Measurements from ENCODE around the gene SLC15A5.

SLC15A5 gene

DNA sequence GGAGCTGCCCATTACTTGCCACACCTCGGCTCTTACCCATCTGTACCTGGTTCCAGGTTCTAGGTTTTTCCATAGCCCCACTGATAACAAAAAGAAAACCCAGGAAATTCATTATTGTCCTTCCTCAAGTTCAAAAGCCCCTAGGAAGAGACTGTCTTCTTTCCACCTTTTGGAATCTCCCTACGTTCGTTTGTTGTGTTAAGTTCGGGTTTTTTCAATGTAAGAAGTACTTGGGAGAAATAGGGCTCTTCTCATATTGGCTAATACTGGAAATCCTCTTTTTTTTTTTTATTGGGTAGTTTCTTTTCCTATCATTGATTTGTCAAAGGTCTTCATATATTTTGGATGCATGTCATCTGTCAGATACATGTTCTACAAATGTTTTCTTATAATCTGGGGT, 17.3 kb downstream of the SLC15A5 start:
- no peak for DNase-seq

DNA sequence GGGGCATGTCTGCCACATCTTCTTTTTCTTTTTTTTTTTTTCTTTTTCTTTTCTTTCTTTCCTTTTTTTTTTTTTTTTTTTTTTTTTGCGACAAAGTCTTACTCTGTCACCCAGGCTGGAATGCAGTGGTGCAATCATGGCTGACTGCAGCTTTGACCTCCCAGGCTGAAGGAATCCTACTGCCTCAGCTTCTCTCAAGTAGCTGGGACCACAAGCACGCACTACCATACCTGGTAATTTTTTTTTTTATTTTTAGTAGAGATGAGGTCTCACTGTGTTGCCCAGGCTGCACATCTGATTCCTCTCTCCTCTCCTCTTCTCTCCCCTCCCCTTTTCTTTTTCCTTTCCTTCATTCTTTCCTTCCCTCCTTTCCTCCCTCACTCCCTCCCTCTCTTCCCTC, 18.5 kb downstream of the SLC15A5 start:
- no peak for DNase-seq

DNA sequence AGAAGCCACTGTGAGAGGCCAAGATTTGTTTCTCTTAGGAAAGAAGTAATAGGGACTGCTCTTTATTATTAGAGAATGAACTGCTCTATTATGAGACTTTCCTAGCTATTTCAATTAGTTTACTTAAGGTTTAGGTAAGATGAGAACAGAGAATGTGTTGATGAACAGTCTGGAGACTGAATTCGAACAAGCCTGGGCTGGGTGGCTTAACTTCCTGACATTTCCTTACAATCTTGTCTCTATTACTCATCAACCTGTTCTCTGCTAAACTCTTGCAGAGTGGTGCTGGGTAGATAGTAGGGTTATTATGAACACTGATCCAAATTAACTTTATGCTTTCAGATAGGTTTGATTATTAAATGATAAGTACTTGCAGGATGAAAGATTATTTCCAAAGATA, 31.2 kb downstream of the SLC15A5 start:
- no peak for DNase-seq

DNA sequence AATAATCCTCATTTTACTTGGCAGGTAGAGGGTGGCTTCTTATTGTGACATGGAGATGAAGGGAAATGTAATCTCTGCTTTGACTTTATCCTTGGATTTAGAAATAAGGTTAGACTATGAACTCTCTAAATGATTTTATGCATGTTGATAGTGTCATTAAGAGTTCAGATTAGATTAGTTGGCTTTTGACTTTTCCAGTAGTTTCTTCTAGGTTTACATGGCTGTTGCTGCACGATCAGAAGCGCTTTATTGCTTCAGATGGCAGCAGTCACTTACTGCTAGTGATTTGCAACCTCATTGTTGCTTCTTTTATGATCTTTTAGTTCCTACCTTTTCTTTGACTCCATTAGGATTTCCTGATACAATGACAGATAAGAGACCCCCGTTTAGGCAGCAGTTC, 32.3 kb downstream of the SLC15A5 start:
- DNase-seq: no peak

DNA sequence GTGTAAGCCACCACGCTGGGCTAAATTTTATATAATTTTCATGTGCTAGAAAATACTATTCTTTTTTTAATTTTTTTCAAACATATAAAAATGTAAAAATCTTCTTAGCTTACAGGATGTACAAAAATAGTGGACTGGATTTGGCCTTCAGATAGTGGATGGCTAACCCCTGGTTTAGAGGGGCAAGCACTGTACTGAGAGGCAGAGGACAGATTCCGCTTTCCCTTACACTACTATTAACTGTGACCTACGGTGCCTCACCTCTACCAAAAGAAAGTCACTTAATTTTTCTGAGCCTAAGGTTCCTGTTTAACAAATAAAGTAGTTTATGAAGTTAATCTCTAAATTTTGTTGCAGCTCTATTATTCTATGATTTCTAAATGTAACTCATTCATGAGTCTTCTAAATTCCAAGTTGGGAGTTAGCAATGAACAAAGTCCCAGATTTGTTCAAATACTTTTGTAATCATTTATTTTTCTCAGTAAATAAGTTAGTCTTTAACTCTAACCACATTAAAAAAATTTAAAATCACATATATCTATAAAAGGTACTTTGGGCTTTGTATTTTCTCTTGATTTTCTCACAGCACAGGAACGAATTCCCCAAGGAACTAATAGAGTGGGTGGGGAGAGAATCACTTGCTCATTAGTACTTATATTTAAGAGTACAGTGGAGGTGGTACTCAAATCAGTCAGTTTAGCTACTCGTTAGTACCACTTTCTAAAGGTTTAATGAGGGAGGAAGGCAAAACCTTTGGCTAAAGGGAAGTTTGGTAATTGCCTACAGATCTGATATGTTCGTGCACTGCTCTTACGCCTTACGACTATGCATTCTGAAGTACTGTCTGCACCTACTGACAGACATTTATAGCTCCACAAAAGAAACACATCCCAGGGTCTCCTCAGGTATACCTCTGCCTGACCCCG, 33.7 kb downstream of the SLC15A5 start:
- no peak for DNase-seq

DNA sequence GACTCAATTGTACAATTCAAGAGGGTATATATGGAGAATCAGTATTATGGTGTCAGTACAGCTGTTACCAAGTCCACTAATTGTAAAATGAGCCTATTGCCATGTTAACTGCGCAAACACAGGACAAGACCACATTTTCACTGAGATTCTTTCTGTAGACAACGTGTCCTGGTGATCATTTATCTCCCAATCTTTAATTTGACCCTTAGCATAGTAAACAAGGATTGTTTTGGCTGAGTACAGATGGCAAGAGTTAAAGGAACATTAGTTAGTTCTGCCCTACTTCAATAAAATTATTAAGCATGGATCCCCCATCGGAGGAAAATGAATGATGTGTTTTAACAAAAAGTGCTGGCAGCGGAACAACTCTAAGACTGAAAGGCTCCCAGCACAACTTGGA, 36.1 kb downstream of the SLC15A5 start:
- no peak for DNase-seq

DNA sequence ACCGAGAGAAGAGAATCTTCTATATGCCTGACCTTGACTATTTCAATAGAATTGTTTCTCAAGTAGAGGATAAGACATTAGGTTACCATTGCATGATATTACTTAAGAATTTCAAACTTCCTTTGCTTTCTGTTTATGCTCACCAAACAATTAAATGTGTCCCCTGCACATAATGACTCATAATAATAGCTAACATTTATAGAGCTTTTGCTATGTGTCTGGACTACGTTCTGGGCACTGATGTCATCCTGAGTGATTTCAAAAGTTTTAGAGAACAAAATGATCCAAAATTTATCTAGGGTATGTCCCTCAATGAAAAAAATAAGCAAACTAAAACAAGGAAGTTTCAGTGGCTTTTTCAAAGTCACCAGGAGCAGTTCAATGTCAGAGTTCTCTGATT, 38.8 kb downstream of the SLC15A5 start:
- DNase-seq: no peak

DNA sequence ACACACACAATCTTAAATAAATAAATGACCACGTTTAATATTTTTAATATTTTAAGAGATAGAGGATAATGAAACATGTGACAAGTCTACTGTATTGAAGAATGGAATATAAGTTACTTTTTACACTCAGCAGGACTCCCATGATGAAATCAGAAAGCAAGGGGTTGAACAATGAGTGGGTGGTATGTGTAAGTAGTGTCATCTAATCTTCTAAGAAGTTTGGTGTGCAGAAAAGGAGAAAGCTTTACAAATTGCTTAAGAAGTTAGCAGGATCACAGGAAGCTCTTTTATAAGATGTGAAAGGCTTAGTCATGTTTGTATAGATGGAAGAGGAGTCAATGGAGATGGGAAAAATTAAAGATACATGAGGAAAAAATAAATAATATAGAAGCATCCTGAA, 47.8 kb downstream of the SLC15A5 start:
- DNase-seq: no peak

DNA sequence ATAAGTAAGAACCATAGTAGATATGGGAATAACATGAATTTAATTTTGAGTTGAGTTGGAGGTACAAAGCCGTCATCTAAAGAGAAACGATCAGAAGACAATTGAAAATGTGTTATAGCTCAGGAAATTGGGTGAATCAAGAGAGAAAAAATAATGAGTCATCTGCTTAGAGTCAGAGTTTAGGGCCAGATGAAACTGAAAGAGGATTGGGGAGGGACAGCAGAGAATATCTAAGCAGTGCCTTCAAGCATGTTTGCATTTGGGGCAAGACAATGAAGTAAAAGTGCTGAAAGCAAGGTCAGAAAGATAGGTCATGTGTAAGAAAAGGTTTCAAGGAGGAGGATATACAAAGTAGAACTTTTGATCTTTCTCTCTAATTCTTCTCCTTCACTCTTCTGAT, 49.4 kb downstream of the SLC15A5 start:
- no peak for DNase-seq

DNA sequence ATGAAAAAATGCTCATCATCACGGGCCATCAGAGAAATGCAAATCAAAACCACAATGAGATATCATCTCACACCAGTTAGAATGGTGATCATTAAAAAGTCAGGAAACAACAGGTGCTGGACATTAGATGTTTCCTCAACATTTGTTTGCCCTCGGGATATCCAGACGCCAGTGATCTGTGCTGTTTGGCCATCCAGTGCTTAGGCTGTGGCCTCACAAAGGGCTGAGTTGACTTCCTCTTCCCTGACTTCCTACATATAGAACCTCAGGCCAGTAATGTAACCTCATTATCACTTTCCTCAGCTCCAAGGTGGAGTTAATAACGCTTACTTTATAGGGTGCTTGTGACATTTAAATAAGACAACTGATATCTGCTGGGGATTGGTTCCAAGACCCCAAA, 51.8 kb downstream of the SLC15A5 start:
- no peak for DNase-seq

DNA sequence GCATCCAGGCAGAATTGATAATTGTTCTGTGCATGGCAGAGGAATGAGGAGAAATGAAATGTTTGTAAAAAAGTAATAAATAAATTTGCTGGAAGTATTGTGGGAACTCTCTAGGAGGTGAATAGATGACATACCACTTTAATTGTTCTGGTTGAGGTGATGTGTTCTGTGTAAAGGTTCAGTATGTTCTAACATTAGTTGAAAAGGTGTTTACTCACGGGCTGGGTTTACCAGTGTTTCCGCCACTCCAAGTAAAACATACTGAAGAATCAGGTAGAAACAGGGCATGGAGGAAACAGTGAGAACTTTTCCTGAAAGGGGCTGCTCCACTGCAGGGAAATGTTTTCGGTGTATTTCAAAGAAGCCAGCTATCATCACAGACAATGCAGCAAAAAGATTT, 53.3 kb downstream of the SLC15A5 start:
- DNase-seq: no peak

DNA sequence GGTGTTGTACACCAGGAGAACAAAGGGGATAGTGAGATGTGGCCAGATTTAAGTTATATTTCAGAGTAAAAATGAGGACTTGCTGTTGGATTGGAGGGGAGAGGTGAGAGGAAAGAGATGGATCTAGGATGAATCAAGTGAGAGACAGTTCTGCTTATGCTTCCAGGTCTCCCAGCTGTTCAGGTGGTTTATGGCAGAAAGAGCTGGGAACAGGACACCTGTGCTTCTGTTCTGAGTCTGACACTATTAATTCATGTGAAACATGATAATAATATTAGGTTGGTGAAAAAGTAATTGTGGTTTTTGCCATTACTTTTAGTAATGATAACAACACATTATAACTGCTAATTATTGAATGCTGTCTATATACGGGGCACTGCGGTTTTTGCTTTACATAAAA, 55.7 kb downstream of the SLC15A5 start:
- no peak for DNase-seq

DNA sequence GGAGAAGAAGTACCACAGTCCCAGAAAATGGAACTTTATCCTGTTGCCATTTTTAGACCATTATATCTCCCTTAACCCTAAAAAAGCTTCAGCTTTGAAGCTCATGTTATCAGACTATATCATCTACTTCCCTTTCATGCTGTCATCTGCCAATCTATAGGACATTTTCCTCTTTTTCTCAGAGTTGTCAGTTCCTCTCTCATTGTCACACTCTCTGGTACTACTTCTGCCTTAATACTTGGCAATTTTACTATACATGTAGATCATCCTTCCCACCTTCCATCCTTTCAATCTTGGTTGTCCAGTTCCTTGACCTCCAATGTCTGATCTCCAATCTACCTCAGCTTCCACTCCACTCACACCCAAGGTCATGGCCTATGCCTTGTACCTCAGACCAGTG, 57.4 kb downstream of the SLC15A5 start:
- DNase-seq: no peak

DNA sequence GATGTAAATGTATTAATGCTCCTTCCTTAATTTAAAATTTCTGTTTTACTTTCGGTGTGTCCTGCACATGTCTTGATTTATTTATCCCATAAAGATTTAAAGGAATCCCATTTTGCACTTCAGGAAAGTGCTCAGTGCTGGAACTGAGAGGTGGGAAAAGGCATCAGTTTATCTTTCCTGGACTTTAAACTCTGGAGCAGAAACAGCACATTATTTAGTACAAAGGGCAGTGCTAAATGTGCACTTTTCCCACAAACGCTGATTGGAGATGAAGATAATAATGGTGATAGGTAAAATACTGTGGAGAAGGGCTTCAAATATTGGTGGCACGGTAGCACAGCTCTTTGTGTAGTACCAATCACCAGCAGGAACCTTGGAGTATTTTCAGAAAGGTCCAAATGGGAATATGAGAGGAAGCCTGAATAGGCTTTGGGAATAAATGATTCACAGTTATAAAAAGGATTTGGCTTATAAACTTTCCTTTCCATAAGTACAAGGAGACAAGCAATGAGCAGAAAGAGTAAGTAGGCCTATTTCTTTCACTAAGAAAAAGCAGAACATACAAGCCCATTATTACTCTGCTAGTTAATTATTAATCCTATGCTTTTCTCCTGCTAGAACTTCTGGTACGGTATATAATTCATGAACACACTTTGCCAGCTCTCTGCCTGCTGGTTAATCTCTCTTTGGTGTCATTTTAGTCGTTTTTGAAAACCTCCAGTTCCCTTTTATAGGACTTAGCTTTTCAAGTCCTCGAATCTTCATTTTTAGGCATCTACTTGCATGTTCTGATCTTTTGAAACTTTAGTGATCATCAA, 58.3 kb downstream of the SLC15A5 start:
- no peak for DNase-seq

DNA sequence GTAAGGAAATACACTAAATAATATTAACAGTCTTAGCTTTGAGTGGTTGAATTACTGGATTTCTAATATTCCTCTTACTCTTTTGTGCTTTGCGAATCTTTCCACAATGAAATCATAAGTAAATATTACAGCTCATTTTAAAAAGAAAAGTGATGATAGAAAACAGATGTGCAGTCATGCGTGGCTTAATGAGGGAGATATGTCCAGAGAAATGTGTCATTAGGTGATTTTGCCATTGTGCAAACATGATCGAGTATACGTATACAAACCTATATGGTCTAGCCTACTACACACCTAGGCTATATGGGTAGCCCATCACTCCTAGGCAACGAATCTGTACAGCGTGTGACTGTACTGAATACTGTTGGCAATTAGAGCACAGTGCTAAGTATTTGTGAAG, 59.3 kb downstream of the SLC15A5 start:
- DNase-seq: no peak

DNA sequence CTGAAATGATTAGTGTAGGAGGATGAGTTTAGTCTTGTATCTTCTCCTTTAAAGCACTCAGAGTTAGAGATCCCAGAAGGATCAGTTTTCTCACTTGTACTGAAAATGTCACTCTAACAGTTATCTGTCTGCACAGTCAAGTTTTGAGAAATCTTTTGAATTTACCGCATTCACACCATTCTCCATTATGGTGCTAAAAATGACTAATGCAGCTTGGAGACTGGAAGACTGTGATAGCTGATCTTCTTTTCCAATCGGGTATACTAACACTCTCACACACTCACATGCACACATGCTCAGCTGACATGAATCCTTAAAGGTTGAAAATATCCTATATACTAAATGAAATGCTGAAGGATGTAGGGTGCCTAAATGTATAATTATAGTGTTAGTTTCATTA, 65.8 kb downstream of the SLC15A5 start:
- no peak for DNase-seq

DNA sequence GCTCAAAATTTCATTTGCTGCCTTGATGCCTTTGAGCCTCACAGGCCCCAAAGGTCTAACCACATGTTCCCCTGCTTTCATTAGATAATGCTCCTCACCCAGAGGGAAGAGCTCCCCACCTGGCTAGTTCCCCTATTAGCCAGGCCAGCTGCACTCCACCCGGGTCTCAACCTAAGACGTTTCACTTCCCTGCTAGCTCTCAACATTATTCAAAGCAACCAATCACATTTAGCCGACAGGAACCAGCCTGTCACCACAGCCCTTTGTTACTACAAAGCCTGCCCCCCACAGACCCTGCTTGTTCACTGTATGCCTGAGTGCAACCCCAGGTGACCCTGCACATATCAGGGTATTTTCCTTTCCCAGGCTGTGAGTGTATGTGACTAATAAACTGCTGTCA, 78.6 kb downstream of the SLC15A5 start:
- DNase-seq: no peak

DNA sequence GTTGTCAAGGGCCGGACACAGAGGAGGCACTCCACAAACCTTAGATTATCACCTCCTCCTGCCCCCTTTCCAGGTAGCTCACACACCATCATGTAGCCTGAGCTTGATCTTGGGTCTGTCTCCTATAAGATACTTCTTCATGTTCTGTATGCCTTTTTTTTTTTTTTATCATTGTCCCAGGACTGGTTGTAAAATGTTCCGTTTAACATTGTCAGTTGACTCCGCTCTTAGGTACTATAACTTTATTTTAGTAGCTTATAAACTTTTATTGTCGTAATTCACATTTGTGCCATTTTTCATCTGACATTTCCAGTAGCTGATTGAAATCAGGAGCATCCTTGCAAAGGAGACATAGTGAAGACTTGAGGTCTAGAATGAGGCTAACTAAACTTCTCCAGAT, 79.9 kb downstream of the SLC15A5 start:
- no peak for DNase-seq

DNA sequence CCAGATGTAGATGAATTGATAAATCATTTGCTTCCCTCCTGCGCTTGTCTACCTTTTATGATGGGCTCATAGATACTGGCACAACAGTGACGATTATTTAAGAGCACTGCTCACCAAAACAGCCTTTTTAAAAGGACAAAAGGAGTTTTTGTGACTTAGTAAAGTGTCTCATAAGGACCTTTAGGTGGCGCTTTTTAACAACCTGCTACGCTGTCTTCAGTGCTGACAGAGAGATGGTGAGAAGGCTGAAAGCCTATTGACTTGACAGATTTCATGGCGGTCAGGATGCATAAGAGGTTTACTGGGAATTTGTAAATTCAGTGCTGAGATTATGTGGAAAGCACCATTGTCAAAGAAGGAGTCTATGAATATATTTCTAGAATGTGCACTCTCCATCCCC, 87.6 kb downstream of the SLC15A5 start:
- no peak for DNase-seq

DNA sequence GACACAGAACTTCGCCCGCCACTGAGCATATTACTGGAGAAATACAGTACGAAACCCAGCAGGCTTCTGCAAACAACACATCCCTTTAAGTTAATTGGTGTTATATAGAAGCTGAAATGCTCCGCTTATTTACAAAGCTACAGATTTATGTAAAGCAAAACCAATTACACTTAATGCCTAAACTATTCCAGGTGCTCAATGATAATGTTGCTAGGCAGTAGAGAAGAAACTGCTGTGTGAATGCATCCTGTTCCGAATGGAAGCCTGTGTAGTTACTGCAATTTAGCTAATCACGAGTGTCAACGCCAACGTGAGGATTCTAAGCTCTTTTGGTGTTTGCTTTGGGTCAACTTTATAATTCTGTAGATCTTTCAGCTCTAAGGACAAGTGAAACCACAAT, 89.8 kb downstream of the SLC15A5 start:
- DNase-seq: no peak

DNA sequence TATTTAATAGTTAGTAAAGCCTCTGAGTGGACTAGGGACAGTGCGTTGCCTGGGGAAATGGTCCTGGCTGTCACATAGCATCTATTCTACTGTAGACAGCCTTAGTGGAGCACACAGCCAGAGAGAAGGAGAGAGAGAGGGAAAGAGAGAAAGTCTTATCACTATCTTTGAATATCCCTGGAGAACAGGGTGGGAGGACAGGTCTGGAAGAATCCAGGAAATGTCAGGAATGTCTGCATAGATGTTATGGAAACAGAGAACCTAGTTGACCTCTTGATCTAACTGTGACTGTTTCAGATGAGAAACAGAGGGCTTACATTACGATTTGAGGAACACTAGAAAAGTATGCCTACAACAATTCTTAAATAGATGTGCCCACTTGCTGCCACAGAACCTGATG, 92.8 kb downstream of the SLC15A5 start:
- DNase-seq: no peak

DNA sequence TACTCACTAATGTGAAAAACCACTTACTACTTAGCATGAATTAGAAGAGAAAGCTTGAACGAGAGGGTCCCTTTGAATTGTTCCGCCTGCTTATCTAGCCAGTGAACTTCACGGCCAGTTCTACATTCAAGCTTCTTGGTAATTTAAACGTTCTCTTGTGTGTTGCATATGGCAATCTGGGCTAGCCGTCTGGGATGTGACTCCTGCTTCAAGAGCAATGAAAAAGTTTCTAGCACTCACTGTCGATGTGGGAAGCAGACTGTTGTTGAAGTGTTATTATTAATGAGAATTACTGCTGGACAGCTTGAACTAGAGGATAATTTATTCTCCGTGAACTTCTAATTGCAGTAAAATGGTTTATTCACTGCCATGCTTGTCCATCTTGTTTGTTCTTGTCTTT, 93.9 kb downstream of the SLC15A5 start:
- DNase-seq: no peak

DNA sequence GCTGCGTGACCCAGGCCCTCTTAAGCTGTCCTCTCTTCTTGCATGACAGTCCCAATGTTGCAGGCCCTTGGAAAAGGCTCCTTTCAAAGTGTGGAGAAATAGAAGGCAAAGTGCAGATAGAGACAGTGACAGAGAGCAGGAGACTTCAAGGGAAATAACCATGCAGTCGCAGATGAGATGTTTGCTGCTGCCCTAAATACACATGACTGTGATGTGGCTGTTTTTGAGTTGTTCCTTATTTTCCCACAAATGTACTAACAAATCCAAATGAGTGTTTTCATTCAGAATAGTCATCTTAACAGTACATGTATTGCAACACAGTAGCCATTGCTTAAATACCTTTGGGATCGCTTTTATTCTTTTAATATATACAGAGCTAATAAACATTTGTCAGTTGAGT, 101.6 kb downstream of the SLC15A5 start:
- no peak for DNase-seq

DNA sequence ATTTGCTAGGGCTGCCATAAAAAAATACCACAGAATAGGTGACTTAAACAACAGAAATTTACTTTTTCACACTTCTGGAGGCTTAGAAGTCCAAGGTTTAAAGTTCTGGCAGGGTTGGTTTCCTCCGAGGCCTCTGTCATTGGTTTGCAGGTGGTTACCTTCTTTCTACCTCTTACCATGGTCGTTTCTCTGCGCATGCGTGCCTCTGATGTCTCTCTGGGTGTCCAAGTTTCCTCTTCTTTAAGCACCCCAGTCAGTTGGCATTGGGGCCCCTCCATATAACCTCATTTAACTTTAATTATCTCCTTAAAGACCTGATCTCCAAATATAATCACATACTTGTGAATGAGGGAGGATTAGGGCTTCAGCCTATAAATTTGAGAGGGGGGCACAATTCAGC, 103.2 kb downstream of the SLC15A5 start:
- no peak for DNase-seq
